Chondrocyte (in vitro differentiated cells): Measurements from ENCODE around the gene LPP. TPM values are rescaled to one million over a fixed set of nuclear protein-coding genes. Genes with fewer than 3 reads are reported as not detected.

Experiments used
- DNase-seq: peaks from one replicate; pipeline ENCODE4 v3.0.0; 2021; ENCODE audit warnings: mixed read lengths, low spot score
- H3K27ac Mint-ChIP-seq: one replicate; pipeline ENCODE4 v1.8.0; 2021; ENCODE audit warnings: mild to moderate bottlenecking, moderate library complexity, mixed read lengths; ENCODE audit not compliant: unreplicated experiment
- H3K27me3 Mint-ChIP-seq: 2 replicates; pipeline ENCODE4 v1.8.0; 2021; ENCODE audit warnings: low read depth, mixed read lengths
- H3K36me3 Mint-ChIP-seq: 2 replicates; pipeline ENCODE4 v1.8.0; 2021; ENCODE audit warnings: low read depth, mixed read lengths
- H3K4me1 Mint-ChIP-seq: 2 replicates; pipeline ENCODE4 v1.8.0; 2021; ENCODE audit warnings: low read depth, mild to moderate bottlenecking, mixed read lengths
- H3K4me3 Mint-ChIP-seq: one replicate; pipeline ENCODE4 v1.8.0; 2021; ENCODE audit warnings: mild to moderate bottlenecking, moderate library complexity, mixed read lengths; ENCODE audit not compliant: unreplicated experiment
- H3K9me3 Mint-ChIP-seq: 2 replicates; pipeline ENCODE4 v1.8.0; 2021; ENCODE audit warnings: low read depth, mixed read lengths
- CTCF ChIP-seq: fragments of 200-600 bp; sonication (generic); IDR thresholded peaks from 2 replicates; pipeline ENCODE4 v1.5.0; 2021; ENCODE audit warnings: antibody characterized with exemption, mild to moderate bottlenecking, moderate library complexity
- total RNA-seq: library from RNA; stranded (reverse); gene quantifications from 3 replicates; pipeline ENCODE4 v1.2.1, GENCODE V29; 2021

Gene LPP
- total RNA-seq, 1 donor from 2014 or later, result 295 TPM

- peaks cover 26% of the 10 kb centered on the region for H3K4me1 Mint-ChIP-seq
- no peak overlapping the region for H3K4me3 Mint-ChIP-seq
- TF ChIP-seq CTCF, result no peak
- H3K9me3 Mint-ChIP-seq, result no peaks in the 10 kb centered on the region
- no peak for DNase-seq
- no peaks in the 10 kb centered on the region for H3K27me3 Mint-ChIP-seq
- no peak overlapping the region for H3K27ac Mint-ChIP-seq
- H3K36me3 Mint-ChIP-seq, result no peaks in the 10 kb centered on the region
Observed at GRCh38 chr3:188581365-188581764, 427.4 kb downstream of the LPP start.

GRCh38 chr3:188581792-188582191 is 427.8 kb downstream of the LPP start:
- Mint-ChIP-seq H3K27me3 (no peaks in the 10 kb centered on the region), H3K4me3 (no peak overlapping the region), H3K36me3 (no peaks in the 10 kb centered on the region), H3K9me3 (no peaks in the 10 kb centered on the region), H3K27ac (no peak overlapping the region), H3K4me1 (peaks cover 24% of the 10 kb centered on the region)
- no peak for DNase-seq
- TF ChIP-seq CTCF, result no peak

- no peak overlapping the region for H3K4me3 Mint-ChIP-seq
- no peaks in the 10 kb centered on the region for H3K36me3 Mint-ChIP-seq
- H3K4me1 Mint-ChIP-seq, result peaks cover 19% of the 10 kb centered on the region
- H3K27me3 Mint-ChIP-seq, result no peaks in the 10 kb centered on the region
- TF ChIP-seq CTCF, result no peak
- DNase-seq, result no peak
- H3K27ac Mint-ChIP-seq, result no peak overlapping the region
- H3K9me3 Mint-ChIP-seq, result no peaks in the 10 kb centered on the region
Observed at GRCh38 chr3:188583341-188584161, 429.6 kb downstream of the LPP start.

GRCh38 chr3:188584162-188584529 is 430.2 kb downstream of the LPP start:
- no peak for TF ChIP-seq CTCF
- Mint-ChIP-seq H3K27ac (no peak overlapping the region), H3K27me3 (no peaks in the 10 kb centered on the region), H3K4me1 (peaks cover 17% of the 10 kb centered on the region), H3K36me3 (no peaks in the 10 kb centered on the region), H3K9me3 (no peaks in the 10 kb centered on the region), H3K4me3 (no peak overlapping the region)
- no peak for DNase-seq

DNA sequence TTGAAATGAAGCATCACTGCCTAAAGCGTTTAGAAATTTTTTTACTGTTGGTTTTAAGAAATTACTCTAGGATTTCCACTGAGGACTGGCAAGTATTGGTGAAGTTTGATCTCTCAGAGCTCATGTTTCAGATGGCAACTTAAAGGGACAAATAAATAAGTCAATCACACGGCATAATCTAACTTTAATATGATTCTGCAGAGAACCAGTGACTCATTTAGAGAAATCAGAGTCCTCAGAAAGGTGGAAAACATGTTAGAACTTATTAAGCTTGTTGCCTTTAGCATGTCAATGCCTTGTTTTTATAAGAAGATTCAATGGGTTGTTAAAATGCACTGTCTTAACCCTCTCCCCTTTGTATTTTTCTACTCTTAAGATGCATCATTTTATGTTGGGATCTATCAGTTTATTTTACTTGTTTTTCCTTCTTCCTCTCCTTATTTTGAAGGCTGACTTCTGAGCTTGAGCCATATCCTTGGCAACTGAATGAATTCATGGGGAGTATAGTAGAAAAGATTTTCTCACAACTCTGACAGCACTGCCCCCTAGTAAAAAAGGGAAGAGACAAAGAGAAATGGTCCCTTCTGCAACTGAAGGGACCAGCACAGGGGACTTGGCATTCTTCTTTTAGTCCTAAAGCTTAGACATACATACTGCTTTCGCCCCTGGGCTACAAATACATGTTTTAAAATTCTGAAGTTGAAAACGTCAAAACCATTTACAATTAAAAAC is 431.2 kb downstream of the LPP start:
- TF ChIP-seq CTCF, result peak; percentile 68
- peak overlapping the region; percentile 36 for H3K4me3 Mint-ChIP-seq
- H3K4me1 Mint-ChIP-seq, result peaks cover 16% of the 10 kb centered on the region
- no peaks in the 10 kb centered on the region for H3K27me3 Mint-ChIP-seq
- H3K27ac Mint-ChIP-seq, result no peak overlapping the region
- no peak for DNase-seq
- H3K36me3 Mint-ChIP-seq, result no peaks in the 10 kb centered on the region
- no peaks in the 10 kb centered on the region for H3K9me3 Mint-ChIP-seq
